Activated T-cell treated with anti-CD3 and anti-CD28 coated beads, Interleukin-2, amount 50 U/mL, for 48 hours (primary cell): Measurements from ENCODE around the gene DNAJC19.

Experiments used
- DNase-seq, 2 experiments: peaks; one replicate each; pipeline ENCODE4 v3.0.0-alpha.2; 2020

Gene DNAJC19

GRCh38 chr3:180959691-180960090, 29.8 kb downstream of the DNAJC19 start:
- DNase-seq, result no peak

- DNase-seq, result no peak
Measured at GRCh38 chr3:180947761-180948390, 41.7 kb downstream of the DNAJC19 start.

GRCh38 chr3:180940826-180941225, 48.7 kb downstream of the DNAJC19 start:
- DNase-seq, result no peak

DNA sequence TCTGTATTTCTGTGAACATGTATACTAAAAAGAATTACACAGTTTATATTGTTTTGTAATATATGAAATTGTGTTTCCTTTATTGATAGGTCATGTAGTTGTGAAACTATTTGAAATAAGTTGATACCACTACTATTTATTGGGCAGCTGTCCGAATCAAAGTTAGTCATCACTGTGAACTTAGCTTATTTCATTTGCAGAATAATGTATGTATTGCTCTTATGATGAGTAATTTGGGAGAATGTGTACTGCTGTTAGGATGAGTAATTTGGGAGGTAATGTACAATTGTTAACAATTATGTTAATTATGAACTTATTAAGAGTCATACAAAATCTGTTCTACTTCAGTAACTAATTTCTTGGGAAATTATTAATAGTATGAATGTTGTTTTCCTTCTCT, 54.9 kb downstream of the DNAJC19 start:
- no peak for DNase-seq
